ENCODE data around the gene HTT. TPM values are rescaled to one million over a fixed set of nuclear protein-coding genes. Genes with fewer than 3 reads are reported as not detected.

Gene HTT
- total and polyA plus RNA-seq, 2 of the 13 experiments (the other 11 are each of a cell fraction or from before 2014, with no cell fraction given), result 17.5 to 19.5 TPM

GRCh38 chr4:3198906-3199305 lies 124.4 kb downstream of the HTT start:
- intact Hi-C loops (cut with micrococcal nuclease; ENCODE audit: unreplicated experiment), result no loop called here
- TF ChIP-seq E2F5 (CRISPR knock-in tag; conservative IDR thresholded peaks at IDR 0.05) (no peak), GABPA (IDR thresholded peaks at IDR 0.05; ENCODE audit: low read depth, low read length) (no peak), GABPA (CRISPR knock-in tag; IDR thresholded peaks at IDR 0.05; ENCODE audit: low read depth) (no peak), ZNF547 (CRISPR knock-in tag; IDR thresholded peaks at IDR 0.05) (no peak), PRDM4 (CRISPR knock-in tag; IDR thresholded peaks at IDR 0.05; ENCODE audit: borderline replicate concordance) (no peak), ZNF766 (CRISPR knock-in tag; IDR thresholded peaks at IDR 0.05; ENCODE audit: borderline replicate concordance) (no peak), TBX3 (IDR thresholded peaks at IDR 0.05; ENCODE audit: borderline replicate concordance) (no peak), ZNF362 (CRISPR knock-in tag; IDR thresholded peaks at IDR 0.05; ENCODE audit: borderline replicate concordance) (no peak), MZF1 (CRISPR knock-in tag; IDR thresholded peaks at IDR 0.05; ENCODE audit: borderline replicate concordance) (no peak)

More at GRCh38 chr4:3198906-3199305, 124.4 kb downstream of the HTT start:
- ChIA-PET CTCF (ENCODE audit: low intra/inter-chr PET ratio, low total read pairs) (no interaction called here), POLR2A (no interaction called here)
- in situ Hi-C loops (cut with HindIII; ENCODE audit: extremely low pct_ligation_motif_present, low pct_unique_long_range_greater_than_20kb), result no loop called here
- H3K4me3 ChIP-seq (replicated peaks in 1 of 3; ENCODE audit: insufficient read depth in 1 of 3, low read depth in 2 of 3, low read length in 3 of 3), result no peak overlapping the region
- no peak overlapping the region for H2AFZ ChIP-seq (ENCODE audit: low read length)
- no peak overlapping the region for H3K9ac ChIP-seq (ENCODE audit: insufficient read depth, low read depth, low read length)
- no peaks in the 10 kb centered on the region for H3K9me3 ChIP-seq (ENCODE audit: low read length)
- H3K79me2 ChIP-seq (ENCODE audit: insufficient read depth, low read length), result no peaks in the 10 kb centered on the region
- peaks cover 36% of the 10 kb centered on the region for H3K4me1 ChIP-seq (ENCODE audit: insufficient read depth, low read length)
- no peaks in the 10 kb centered on the region for H3K27me3 ChIP-seq (ENCODE audit: control insufficient read depth in 1 of 2, insufficient read depth in 2 of 2, low read length in 2 of 2)
- H3K4me2 ChIP-seq (ENCODE audit: low read depth, low read length), result no peak overlapping the region
- no peak overlapping the region for H3K27ac ChIP-seq (ENCODE audit: extremely low read length, insufficient read depth, low read length)
- WGBS (ENCODE audit: low lambda C conversion rate), result 100% methylated on average over 5 of the region's 12 CpGs
- no peak for FAIRE-seq
- peaks cover 22 to 60% of the 10 kb centered on the region in 2 experiments; a peak in 4 of 5 replicates for H3K36me3 ChIP-seq (replicated peaks in 1 of 2; ENCODE audit: control insufficient read depth in 1 of 2, insufficient read depth in 2 of 2, low read length in 2 of 2)
- no peaks in the 10 kb centered on the region for H4K20me1 ChIP-seq (ENCODE audit: insufficient read depth, low read length)
- BruUV-seq (replicated peaks), result no TSS peak
- no peak for ATAC-seq
- DNase-seq (ENCODE audit: low spot score), result no peak

Measured in HepG2 (cell line).